HG02973 (cell line): ENCODE measurements around the gene CORO6.

Source experiments
- ATAC-seq: cut with Tn5 transposase; IDR thresholded peaks from one replicate; pipeline ENCODE4 v1.9.1; 2021; ENCODE audit warnings: moderate library complexity; ENCODE audit not compliant: unreplicated experiment

Gene CORO6

GRCh38 chr17:29578626-29579485 lies 43.9 kb downstream of the CORO6 start:
- no peak for ATAC-seq

DNA sequence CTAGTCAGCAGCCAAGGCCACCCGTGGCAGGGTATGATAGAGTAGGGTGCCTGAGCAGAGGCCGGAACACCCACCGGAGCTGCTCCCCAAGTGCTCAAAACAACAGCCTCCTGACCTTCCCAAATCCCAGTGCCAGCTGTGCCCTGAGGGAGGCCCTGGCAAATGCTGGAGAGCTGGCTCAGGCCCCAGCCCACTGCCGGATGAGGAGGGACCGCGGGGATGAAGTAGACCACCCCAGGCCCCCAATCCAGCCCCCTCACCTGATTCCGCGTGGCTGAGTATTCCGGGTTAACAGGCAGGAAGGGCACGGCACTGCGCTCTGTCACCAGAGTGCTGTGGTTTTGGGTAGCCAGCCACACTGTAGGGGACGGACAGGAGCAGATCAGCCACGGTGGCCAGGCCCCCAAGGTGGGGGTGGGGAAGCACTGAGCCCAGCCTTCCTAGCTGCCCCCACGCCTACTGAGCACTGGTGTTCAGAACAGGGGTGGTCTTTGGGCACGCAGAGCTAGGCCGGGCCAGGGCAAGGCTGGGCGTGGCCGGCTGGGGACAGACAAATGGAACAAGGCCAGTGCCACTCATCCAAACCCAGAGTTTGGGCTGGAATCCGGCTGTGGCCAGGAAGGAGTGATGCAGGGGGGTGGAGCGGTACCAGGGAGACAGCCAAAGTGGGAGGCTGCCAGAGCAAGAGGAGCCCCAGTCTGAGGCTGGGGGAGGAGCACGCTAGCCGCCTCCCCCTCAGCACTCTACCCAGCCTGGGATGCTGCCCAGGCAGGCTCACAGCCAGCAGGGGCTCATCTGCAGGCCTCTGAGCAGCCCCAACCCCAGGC lies 45.1 kb downstream of the CORO6 start:
- no peak for ATAC-seq

DNA sequence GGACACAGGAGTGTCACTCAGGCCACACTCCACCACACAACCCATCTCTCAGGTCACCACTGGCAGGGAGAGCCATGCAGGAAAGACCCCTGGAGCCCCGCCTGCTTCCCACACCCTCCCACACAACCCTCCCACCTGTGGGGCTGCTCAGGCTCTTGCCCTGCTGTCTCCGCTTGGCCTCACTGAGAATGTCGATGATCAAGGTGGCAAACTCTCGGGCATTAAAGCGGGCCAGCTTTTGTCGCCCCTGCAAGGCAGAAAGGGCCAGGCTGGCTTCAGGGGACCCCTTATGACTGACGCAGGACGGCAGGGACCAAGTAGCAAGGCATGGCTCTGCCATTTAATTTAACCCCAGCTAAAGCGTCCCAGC lies 45.7 kb downstream of the CORO6 start:
- ATAC-seq: no peak

GRCh38 chr17:29576214-29577000 lies 46.3 kb downstream of the CORO6 start:
- ATAC-seq: no peak

GRCh38 chr17:29575511-29576213 lies 47.0 kb downstream of the CORO6 start:
- ATAC-seq: no peak

DNA sequence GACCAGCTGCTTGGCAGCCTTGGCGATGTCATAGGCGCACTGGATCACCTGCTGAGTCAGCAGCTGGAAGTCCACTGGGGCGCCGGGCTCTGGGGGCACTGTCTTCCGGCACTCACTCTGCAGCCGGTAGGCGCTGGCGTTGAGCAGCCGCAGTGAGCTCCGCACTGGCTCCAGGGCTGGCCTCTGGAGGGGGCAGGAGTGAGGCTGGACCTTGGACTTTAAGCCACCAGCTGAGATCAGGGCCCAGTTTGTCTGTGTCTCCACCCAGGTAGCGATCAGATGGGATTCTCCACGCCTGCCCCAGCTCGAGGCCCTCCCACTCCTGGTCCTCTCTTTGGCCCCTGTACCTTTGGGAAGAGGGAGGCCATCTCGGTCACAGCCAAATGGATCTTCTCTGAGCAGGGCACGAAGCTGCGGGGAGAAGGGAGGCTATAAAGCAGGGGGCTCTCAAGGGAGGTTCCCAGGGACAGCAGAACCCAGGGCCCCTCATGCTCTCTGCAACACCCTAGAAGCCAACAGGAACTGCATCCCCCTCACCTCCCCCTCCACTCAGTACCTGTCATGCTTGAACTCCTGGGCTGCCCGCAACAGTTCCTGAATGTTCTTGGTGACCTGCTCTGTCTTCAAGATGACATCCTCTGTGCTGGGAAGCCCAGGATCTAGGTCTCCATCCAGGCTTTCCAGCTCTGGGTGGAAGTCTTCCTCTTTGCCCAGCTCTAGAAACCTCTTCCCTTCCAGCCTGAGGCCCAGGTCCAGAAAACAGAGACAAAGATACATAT lies 47.8 kb downstream of the CORO6 start:
- ATAC-seq: no peak

DNA sequence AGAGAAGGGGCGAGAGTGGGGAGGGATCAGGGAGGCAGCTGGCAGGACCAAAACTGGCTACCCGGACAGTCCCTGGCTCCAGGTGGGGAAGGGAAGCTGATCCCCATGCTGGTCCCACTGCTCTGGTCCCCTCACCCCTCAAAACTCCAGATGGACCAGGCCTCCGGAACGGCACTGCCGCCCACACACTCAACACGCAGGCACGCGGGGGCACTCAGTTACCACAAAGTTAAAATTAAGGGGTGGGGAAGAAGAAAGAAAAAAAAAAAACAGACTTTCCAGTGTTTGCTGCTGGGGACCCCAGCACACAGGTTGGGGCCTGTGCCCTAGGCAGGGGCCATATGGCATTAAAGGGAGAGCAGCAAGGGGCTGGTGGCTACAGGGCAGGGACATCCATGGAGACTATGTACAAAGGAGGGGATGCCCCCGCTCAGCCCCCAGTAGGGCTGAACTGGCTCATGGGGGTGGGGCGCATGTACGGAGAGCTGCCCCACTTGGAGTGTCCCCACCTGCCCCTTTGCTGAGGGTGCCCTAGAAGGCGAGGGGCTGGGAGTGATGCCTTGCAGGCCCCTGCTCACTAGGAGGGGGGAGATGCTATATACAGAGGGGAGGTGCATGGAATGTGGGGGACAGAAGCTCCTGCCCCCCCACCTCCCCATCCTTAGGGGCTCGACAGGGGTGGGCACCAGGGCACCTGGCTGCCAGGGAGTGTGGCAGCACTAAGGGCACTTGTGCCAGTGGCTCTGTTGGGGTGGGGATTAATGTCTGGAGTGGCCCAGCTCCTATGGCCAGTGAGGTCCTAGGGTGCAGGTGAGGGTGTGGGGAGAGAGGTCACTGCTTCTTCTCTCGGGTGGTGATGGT lies 48.6 kb downstream of the CORO6 start:
- no peak for ATAC-seq

DNA sequence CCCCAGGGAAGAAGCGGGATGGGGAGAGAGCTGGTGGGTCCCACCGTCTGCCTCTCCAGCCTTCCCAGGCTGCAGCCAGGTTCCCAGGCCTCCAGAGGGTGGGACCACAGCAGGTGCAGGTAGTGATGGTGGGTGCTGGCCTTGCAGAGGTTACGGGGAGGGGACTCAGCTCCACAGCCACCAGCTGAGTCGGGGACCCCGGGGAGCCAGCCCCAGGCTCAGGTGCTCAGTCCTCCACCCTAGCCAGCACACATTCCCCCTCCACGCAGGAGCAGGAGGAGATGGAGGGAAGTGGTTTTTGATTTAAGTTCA lies 49.2 kb downstream of the CORO6 start:
- no peak for ATAC-seq

GRCh38 chr17:29572691-29573557 lies 49.8 kb downstream of the CORO6 start:
- no peak for ATAC-seq

- no peak for ATAC-seq
Observed at GRCh38 chr17:29571883-29572681, 50.6 kb downstream of the CORO6 start.

DNA sequence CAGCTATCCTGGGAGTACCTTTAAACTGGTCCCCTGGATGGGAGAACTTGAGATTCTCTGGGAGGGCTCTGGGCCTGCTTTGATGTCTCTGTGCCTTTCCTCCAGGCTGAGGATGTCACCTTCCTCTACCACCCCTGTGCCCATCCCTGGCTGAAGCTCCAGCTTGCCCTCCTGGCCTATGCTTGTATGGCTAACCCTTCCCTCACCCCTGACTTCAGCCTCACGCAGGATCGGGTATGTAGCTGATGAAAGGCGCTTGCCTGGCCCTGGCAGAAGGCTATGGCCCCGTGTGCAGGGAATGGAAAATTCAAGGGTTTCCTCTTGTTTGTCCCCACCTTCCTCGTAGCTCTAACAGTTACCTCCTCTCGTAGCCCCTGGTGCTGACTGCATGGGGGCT lies 51.2 kb downstream of the CORO6 start:
- no peak for ATAC-seq

DNA sequence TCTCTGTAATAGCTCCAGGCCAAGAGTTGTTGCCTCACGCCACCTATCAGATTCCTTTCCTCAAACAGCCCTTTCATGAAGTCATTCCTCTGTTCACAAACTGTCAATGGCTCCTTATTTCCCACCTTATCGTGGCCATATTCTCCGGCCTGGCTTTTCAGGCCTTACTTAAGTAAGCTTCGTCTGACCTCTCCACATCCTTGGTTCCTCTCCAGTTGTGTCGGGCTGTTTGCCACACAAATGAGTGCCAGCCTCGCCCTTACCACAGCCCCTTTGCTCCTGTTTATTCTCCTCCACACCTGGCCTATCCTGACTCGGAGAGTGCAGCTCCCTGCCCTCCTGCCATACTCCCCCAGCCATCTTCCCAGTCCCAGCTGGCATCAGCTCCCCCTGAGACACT lies 52.2 kb downstream of the CORO6 start:
- no peak for ATAC-seq

GRCh38 chr17:29569245-29569950 lies 53.3 kb downstream of the CORO6 start:
- ATAC-seq: no peak

DNA sequence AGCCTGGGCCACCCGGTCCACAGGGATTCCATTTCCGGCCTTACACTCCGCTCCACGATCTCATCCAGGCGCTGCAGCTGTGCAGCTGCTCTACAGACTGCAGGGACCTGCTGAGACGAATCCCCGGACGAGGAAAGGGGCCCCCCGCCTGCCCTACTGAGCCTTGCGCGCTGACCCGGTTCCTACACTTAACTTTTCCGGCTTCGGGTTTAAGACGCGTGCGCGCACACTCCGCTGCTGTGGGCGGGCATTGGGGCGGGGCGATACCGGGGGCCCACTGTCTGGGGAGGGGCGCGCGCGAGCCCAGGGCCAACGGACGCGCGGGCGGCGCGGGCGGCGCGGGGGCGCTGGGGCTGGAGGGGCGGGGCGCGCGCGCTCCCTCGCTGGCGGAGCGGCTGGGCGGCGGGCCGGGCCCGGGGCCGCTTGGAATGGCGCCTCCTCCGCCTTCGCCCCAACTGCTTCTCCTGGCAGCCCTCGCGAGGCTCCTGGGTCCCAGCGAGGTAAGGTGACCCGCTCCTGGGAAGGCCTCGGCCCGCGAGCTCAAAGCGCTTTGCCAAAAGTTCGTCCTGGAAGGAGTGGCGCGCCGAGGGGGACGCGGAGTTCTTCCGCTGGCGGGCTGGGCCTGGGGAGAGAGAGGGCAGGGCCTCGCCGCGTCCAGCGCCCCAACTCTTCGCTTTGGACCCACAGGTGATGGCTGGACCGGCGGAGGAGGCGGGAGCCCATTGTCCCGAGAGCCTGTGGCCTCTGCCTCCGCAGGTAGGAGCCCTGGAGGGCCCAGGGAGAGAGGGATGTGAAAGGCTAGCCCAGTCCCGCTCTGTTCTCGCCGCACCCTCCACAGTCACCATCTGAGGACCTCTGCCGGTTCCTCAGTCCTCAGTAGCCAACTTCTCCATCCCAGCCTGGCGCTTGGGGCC lies 54.1 kb downstream of the CORO6 start, which contains the start of gene TP53I13:
TSS of gene TP53I13 (plus strand) at position 371 of the 914 bp plus-strand sequence. CDS start at position 429, 58 bp downstream.
- ATAC-seq: peak; percentile 30

DNA sequence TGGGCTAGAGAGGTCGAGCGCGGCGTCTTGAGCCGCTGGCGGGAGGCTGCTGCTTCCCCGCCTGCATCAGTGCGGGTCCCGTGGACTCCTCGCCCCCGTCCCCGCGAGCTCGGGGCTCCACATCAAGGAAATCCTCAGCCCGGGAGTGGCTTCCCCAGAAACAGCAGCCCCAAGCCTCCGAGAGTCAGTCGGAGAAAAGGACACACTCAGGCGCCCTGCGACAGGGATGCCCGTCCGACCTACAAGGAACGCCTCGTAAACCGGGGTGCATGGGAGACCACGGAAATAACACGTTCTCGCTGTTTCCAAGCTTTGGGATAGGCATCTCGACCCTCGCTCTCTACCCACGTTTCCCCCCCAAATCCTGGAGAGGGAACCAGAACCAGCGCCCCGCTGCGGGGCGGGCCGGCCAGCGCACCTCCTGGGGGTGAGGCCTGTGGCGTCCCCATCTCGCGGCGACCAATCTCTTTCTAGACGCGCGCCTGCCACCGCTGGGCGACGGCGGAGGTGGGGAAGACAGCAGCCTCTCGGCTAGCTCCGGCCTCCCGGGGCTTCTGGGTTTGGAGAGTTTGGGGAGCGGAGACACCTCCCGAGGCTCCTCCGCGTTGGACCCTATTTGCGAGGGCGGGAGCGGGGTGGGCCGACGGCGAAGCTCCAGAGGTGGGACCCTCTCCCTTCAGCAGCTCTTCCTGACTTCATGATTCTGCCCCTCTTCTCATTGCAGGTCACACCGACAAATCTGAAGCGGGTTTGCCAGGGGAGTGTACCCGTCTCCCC lies 55.0 kb downstream of the CORO6 start:
- ATAC-seq: peak; percentile 38
